ENCODE data around the gene EGFLAM. TPM values are rescaled to one million over a fixed set of nuclear protein-coding genes. Genes with fewer than 3 reads are reported as not detected.

Gene EGFLAM
- total and polyA plus RNA-seq, 2 donors (not counting 3 experiments of a cell fraction or from before 2014, with no cell fraction given) = 1.2 to 2.7 TPM

- H3K4me2 ChIP-seq (ENCODE audit: insufficient read depth, low read length) = no peak overlapping the region
- no peaks in the 10 kb centered on the region for H3K79me2 ChIP-seq (ENCODE audit: control insufficient read depth, insufficient read depth, low read length)
- H3K27me3 ChIP-seq (ENCODE audit: control insufficient read depth in 2 of 2, insufficient read depth in 2 of 2, low read length in 2 of 2) = no peaks in the 10 kb centered on the region
- H3K27ac ChIP-seq (ENCODE audit: insufficient read depth, low read depth, low read length) = no peak overlapping the region
- peaks cover 8% of the 10 kb centered on the region for H3K4me1 ChIP-seq (ENCODE audit: control insufficient read depth, extremely low read depth, insufficient read depth, low read length)
- intact Hi-C loops (cut with micrococcal nuclease) = no loop called here
- DNase-seq (ENCODE audit: low read depth, low spot score) (no peak), FAIRE-seq (no peak)
- H3K9me3 ChIP-seq (replicated peaks; ENCODE audit: control insufficient read depth, insufficient read depth, low read length) = no peaks in the 10 kb centered on the region
- H4K20me1 ChIP-seq (replicated peaks; ENCODE audit: control insufficient read depth, extremely low read depth, insufficient read depth, low read length) = no peaks in the 10 kb centered on the region
- H3K4me3 ChIP-seq (replicated peaks in 1 of 3; ENCODE audit: insufficient read depth in 1 of 3, low read depth in 1 of 3, low read length in 3 of 3) = no peak overlapping the region
- dilution Hi-C loops (cut with MboI; ENCODE audit: extremely low pct_ligation_motif_present, low sequenced_read_pairs) = loop anchor here (25.0 kb wide), 1 partner anchor 388 kb away; no protein-coding TSS in a partner anchor
- no peak for TF ChIP-seq POLR2A (IDR thresholded peaks at IDR 0.05; ENCODE audit: low read depth, low read length)
- no peak for TF ChIP-seq EZH2 (IDR thresholded peaks at IDR 0.05; ENCODE audit: borderline replicate concordance, low read depth, low read length, severe bottlenecking)
- TF ChIP-seq JUN (IDR thresholded peaks at IDR 0.05; ENCODE audit: borderline replicate concordance, insufficient read depth, insufficient read length, low read depth) = no peak
- TF ChIP-seq MYC (IDR thresholded peaks at IDR 0.05; ENCODE audit: low read depth, low read length) = no peak
- no peak overlapping the region for H2AFZ ChIP-seq (ENCODE audit: low read depth, low read length)
- H3K9me1 ChIP-seq (replicated peaks; ENCODE audit: control insufficient read depth, extremely low read depth, insufficient read depth, low read length) = no peaks in the 10 kb centered on the region
- no peak overlapping the region for H3K9ac ChIP-seq (replicated peaks; ENCODE audit: extremely low read depth, insufficient read depth, low read length)
- H3K36me3 ChIP-seq (ENCODE audit: control insufficient read depth in 2 of 2, extremely low read depth in 1 of 2, insufficient read depth in 2 of 2, low read length in 2 of 2) = no peaks in the 10 kb centered on the region
- CTCF ChIA-PET = interaction anchor here (1.0 to 9.5 kb wide), 4 partner anchors 9 to 385 kb away, joined by 4 to 179 read pairs (median 7); no protein-coding TSS in a partner anchor
- POLR2A ChIA-PET = no interaction called here
- no TSS peak for BruUV-seq (replicated peaks)
These were observed 166.0 kb downstream of the EGFLAM start for GRCh38 chr5:38424148-38425060.

- Histone ChIP-seq H3K4me2 (ENCODE audit: insufficient read depth, low read length) (no peak overlapping the region), H3K79me2 (ENCODE audit: control insufficient read depth, insufficient read depth, low read length) (no peaks in the 10 kb centered on the region), H3K27ac (ENCODE audit: insufficient read depth, low read depth, low read length) (no peak overlapping the region), H2AFZ (ENCODE audit: low read depth, low read length) (no peak overlapping the region), H3K4me3 (replicated peaks in 1 of 3; ENCODE audit: insufficient read depth in 1 of 3, low read depth in 1 of 3, low read length in 3 of 3) (no peak overlapping the region), H3K9ac (replicated peaks; ENCODE audit: extremely low read depth, insufficient read depth, low read length) (no peak overlapping the region), H3K9me3 (replicated peaks; ENCODE audit: control insufficient read depth, insufficient read depth, low read length) (no peaks in the 10 kb centered on the region), H3K27me3 (ENCODE audit: control insufficient read depth in 2 of 2, insufficient read depth in 2 of 2, low read length in 2 of 2) (no peaks in the 10 kb centered on the region), H3K36me3 (ENCODE audit: control insufficient read depth in 2 of 2, extremely low read depth in 1 of 2, insufficient read depth in 2 of 2, low read length in 2 of 2) (no peaks in the 10 kb centered on the region), H3K9me1 (replicated peaks; ENCODE audit: control insufficient read depth, extremely low read depth, insufficient read depth, low read length) (no peaks in the 10 kb centered on the region), H3K4me1 (ENCODE audit: control insufficient read depth, extremely low read depth, insufficient read depth, low read length) (peaks cover 1% of the 10 kb centered on the region), H4K20me1 (replicated peaks; ENCODE audit: control insufficient read depth, extremely low read depth, insufficient read depth, low read length) (no peaks in the 10 kb centered on the region)
- intact Hi-C loops (cut with micrococcal nuclease) = no loop called here
- BruUV-seq (replicated peaks) = no TSS peak
- CTCF ChIA-PET = interaction anchor here (9.5 kb wide), 1 partner anchor 15 kb away, joined by 179 read pairs; no protein-coding TSS in a partner anchor
- POLR2A ChIA-PET = no interaction called here
- DNase-seq (ENCODE audit: low read depth, low spot score) (no peak), FAIRE-seq (no peak)
- TF ChIP-seq EZH2 (IDR thresholded peaks at IDR 0.05; ENCODE audit: borderline replicate concordance, low read depth, low read length, severe bottlenecking) (no peak), MYC (IDR thresholded peaks at IDR 0.05; ENCODE audit: low read depth, low read length) (no peak), MAX (IDR thresholded peaks at IDR 0.05; ENCODE audit: insufficient read depth, insufficient read length) (no peak), POLR2AphosphoS5 (IDR thresholded peaks at IDR 0.05; ENCODE audit: insufficient read depth, low read depth, low read length) (no peak), GATA2 (IDR thresholded peaks at IDR 0.05; ENCODE audit: insufficient read depth, insufficient read length, low read depth, low read length) (no peak), POLR2A (IDR thresholded peaks at IDR 0.05; ENCODE audit: low read depth, low read length) (no peak), FOS (IDR thresholded peaks at IDR 0.05; ENCODE audit: borderline replicate concordance, insufficient read depth, low read length) (no peak), JUN (IDR thresholded peaks at IDR 0.05; ENCODE audit: borderline replicate concordance, insufficient read depth, insufficient read length, low read depth) (no peak)
- TF ChIP-seq, protein P1, sequence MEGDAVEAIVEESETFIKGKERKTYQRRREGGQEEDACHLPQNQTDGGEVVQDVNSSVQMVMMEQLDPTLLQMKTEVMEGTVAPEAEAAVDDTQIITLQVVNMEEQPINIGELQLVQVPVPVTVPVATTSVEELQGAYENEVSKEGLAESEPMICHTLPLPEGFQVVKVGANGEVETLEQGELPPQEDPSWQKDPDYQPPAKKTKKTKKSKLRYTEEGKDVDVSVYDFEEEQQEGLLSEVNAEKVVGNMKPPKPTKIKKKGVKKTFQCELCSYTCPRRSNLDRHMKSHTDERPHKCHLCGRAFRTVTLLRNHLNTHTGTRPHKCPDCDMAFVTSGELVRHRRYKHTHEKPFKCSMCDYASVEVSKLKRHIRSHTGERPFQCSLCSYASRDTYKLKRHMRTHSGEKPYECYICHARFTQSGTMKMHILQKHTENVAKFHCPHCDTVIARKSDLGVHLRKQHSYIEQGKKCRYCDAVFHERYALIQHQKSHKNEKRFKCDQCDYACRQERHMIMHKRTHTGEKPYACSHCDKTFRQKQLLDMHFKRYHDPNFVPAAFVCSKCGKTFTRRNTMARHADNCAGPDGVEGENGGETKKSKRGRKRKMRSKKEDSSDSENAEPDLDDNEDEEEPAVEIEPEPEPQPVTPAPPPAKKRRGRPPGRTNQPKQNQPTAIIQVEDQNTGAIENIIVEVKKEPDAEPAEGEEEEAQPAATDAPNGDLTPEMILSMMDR (IDR thresholded peaks at IDR 0.05; ENCODE audit: extremely low read depth in 1 of 2, insufficient read depth in 1 of 2, low read depth in 1 of 2, low read length in 2 of 2) = no peak
- dilution Hi-C loops (cut with MboI; ENCODE audit: extremely low pct_ligation_motif_present, low sequenced_read_pairs) = loop anchor here (25.0 kb wide), 1 partner anchor 386 kb away; no protein-coding TSS in a partner anchor
These were observed 168.1 kb downstream of the EGFLAM start for GRCh38 chr5:38426490-38426889.
